NCI-H748 (cell line): Measurements from ENCODE around the gene CBLC.
"Not testable (repeated sequence)": the region's sequence is repeated elsewhere in the genome, so short reads cannot be mapped to it uniquely, and the experiment has no call there.

ENCODE experiments used
- DNase-seq: peaks from one replicate; lab custom pipeline; 2025; ENCODE audit not compliant: unreplicated experiment; lab: John Stamatoyannopoulos, UW

Gene CBLC

DNA sequence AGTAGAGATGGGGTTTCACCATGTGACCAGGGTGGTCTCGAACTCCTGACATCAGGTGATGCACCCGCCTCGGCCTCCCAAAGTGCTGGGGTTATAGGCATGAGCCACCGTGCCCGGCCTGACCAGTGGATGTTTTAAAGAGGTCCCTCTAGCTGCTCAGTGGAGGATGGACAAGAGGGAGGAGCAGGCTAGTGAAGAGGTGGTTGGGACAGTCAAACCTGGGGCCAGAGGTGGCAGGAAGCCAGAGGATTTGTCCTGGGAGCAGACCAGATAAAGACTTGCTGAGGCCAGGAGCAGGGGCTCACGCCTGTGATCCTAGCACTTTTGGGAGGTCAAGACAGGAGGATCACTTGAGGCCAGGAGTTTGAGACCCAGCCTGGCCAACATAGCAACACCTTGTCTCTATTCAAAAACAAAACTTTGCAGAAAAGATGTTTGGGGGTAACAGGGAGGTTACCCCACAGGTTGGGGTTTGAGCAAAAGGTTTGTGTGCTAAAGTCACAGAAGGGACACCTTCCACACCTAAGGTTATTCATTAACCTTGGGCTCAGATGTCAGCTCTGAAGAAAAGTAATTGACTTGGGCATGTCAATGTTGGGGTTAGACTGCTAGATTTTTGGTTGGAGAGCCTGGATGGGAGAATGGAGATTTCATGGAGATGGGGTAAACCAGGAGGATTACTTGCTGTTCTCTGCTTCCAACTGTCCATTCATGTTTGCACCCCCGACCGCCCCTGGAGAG, 40.2 kb downstream of the CBLC start:
- no peak for DNase-seq

DNA sequence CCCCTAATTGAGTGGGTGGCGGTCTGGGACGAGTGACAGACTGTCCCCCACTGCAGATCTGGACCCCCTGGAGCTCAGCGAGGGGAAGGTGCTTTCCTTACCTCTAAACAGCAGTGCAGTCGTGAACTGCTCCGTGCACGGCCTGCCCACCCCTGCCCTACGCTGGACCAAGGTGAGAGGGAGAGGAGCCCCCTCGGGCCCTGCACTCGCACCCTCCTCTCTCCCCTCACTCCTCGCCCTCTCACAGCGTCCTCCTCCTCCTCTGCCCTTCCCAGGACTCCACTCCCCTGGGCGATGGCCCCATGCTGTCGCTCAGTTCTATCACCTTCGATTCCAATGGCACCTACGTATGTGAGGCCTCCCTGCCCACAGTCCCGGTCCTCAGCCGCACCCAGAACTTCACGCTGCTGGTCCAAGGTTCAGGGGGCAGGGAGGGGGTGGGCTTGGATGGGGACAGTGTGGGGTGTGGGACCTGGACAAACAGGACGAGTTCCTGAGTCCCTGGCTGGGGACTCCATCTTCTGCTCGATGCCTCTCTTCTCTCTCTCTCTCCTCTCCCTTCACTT, 40.9 kb downstream of the CBLC start:
- no peak for DNase-seq

DNA sequence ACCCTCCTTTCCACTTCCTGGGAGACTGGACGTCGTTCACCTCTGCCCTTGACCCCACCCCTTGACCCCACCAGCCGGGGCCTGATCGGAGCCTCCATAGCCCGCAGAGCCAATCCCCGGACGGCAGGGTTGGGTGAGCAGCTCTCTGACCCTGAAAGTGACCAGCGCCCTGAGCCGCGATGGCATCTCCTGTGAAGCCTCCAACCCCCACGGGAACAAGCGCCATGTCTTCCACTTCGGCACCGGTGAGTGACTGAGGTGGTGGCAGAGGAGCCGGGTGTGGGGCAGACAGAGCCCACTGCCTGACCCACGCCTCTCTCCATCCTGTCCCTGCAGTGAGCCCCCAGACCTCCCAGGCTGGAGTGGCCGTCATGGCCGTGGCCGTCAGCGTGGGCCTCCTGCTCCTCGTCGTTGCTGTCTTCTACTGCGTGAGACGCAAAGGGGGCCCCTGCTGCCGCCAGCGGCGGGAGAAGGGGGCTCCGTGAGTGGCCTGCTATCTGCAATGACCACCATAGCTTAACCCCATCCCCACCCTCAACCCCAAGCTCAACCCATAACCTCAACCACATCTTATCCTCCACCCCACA, 41.6 kb downstream of the CBLC start:
- no peak for DNase-seq

DNA sequence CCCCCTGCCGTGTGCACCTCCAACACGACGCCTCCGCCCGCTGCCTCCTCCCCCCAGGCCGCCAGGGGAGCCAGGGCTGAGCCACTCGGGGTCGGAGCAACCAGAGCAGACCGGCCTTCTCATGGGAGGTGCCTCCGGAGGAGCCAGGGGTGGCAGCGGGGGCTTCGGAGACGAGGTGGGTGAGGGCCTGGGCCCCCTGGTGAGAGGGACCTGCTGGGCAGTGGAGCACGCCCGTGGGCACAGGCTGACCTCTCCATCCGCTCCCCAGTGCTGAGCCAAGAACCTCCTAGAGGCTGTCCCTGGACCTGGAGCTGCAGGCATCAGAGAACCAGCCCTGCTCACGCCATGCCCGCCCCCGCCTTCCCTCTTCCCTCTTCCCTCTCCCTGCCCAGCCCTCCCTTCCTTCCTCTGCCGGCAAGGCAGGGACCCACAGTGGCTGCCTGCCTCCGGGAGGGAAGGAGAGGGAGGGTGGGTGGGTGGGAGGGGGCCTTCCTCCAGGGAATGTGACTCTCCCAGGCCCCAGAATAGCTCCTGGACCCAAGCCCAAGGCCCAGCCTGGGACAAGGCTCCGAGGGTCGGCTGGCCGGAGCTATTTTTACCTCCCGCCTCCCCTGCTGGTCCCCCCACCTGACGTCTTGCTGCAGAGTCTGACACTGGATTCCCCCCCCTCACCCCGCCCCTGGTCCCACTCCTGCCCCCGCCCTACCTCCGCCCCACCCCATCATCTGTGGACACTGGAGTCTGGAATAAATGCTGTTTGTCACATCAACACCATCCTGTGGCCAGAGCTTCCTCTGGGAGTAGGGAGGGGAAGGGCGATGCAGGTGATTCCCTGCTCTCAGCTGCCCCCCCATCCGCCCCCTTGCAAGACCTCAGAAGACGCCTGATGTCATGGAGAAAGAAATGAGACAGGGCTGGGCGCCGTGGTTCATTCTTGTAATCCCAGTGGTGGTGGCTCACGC, 43.2 kb downstream of the CBLC start:
- no peak for DNase-seq

DNA sequence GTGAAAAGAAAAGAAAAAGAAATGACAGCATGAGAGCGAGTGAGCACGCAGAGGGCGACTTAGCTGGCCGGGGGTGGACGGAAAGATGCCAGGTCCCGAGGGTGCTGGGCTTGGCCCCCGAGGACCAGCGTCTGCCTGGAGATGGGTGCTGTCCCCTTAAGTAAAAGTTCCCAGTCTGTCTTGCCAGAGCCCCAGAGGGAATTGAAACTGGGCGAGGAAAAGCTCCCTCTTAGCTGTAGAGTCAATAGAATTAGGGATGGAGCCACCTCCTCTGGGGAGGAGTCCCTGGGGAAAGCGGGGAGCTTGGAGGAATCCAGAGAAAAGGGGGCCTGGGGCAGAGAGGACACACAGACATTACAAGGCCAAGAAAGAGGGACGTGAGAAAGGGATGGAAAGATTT, 44.5 kb downstream of the CBLC start:
- DNase-seq: no peak

DNA sequence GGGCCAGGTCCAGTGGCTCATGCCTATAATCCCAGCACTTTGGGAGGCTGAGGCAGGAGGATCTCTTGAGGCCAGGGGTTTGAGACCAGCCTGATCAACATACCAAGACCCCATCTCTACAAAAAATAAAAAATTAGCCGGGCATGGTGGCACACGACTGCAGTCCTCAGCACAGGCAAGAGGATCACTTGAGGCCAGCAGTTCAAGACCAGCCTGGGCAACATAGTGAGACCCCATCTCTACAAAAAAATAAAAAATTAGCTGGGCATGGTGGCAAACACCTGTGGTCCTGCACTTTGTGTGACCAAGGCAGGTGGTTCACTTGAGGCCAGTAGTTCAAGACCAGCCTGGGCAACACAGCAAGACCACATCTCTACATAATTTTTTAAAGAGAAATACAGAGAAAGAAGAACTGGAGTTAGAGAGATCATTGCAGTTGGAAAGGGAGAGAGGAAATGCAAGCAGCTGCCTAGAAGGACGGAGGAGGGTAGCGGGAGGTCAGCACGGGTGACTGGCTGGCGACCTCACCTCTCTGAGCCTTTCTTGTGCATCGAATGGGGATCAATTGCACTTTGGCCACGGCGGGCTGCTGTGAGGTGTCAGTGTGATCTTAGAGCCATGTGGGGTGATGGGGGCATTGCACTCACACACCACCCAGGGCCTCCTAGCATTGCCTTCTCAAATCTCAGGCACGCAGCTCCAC, 45.1 kb downstream of the CBLC start:
- DNase-seq: no peak

DNA sequence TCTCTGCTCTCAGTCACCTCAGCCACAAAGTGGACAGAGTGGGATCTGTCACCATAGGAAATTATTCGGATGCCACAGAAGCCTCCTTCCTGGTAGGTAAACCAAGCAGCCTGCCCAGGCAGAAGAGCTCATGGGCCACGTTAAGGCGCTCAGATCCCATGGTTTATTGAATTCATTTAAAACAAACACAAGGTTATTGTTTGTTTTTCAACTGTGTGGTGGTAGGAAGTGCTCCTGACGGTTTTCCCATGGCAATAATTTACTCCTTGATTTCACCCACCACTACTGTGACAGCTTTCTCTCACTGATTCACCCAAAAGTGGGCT, 45.6 kb downstream of the CBLC start:
- DNase-seq: no peak

DNA sequence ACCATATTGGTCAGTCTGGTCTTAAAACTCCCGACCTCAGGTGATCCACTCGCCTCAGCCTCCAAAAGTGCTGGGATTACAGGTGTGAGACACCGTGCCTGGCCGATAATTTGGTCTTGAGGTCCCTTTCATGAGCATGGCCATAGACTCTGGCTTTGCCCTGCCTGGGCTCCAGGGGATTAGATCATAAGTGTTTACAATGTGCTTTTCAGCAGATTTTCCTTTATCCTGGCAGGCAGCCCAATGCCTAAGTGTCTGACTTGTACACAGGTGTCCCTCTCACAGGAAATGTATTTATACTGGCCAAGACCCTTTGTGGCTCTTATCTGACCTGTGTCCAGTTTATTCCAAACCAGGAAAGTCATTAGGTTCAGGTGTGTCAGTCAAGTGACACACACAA, 47.1 kb downstream of the CBLC start:
- DNase-seq: peak; percentile 86

DNA sequence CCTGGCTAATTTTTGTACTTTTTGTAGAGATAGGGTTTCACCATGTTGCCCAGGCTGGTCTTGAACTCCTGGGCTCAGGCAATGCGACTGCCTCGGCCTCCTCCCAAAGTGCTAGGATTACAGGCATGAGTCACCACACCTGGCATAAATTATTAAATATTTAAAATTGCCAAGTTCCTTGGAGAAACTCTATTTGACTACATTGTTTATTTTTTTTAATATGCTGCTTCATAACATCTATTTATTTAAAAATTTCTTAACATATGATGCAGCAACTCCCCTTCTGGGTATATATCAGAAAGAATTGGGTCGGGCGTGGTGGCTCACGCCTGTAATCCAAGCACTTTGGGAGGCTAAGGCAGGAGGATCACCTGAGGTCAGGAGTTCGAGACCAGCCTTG, 55.2 kb downstream of the CBLC start:
- not testable (repeated sequence) for DNase-seq

DNA sequence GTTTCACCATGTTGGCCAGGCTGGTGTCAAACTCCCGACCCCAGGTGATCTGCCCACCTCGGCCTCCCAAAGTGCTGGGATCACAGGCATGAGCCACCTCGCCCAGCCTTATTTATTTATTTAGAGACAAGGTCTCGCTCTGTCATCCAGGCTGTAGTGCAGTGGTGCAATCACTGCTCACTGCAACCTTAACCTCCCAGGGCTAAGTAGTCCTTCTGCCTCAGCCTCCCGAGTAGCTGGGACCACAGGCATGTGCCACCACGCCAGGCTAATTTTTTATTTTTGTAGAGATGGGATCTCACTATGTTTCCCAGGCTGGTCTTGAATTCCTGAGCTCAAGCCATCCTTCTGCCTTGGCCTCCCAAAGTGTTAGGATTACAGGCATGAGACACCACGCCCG, 56.7 kb downstream of the CBLC start:
- DNase-seq: not testable (repeated sequence)

DNA sequence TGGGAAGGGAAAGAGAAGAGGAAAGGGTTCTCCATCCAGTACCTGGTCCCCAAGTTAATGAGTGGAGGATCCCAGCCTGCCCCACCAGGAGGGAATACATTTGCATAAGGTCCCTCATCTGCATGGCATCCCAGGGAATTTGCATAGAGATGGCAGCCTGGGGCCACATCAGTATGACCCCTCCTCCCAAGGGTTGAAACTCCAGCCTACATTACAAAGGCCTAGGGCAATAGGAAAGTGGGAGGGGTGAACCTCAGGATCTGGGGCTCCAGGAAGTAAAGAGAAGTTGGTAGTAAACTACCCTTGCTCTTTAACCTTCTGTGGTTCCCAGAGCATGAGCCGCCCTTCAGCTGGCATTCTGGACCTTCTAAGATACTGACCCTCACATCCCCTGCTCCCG, 61.6 kb downstream of the CBLC start:
- DNase-seq: no peak

DNA sequence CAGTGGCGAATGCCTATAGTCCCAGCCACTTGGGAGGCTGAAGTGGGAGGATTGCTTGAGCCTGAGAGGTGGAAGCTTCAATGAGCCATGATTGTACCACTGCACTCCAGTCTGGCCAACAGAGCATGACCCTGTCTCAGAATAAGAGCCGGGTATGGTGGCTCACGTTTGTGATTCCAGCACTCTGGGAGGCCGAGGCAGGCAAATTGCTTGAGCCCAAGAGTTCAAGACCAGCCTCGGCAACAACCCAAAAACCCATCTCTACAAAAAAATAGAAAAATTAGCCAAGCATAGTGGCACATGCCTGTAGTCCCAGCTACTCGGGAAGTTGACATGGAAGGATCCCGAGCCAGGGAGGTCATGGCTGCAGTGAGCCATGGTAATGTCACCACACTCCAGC, 63.1 kb downstream of the CBLC start:
- no peak for DNase-seq

DNA sequence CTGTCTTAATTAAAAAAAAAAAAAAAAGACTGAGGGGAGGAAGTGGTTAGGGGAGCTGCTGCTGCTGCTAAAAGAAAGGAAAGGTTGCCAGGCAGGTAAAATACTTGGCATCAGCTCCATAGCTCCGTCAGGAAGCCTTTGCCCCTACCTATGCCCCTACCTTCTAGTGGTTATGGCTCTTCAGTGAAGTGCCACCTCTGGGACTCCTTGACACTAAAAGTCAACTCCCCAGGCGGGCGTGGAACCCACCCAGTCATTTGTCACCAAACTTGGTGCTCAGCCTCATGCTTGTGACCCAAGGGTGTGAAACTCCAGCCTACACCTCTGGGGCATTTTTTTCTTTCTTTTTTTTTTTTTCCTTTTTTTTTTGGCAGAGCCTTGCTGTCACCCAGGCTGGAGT, 63.5 kb downstream of the CBLC start:
- DNase-seq: no peak

DNA sequence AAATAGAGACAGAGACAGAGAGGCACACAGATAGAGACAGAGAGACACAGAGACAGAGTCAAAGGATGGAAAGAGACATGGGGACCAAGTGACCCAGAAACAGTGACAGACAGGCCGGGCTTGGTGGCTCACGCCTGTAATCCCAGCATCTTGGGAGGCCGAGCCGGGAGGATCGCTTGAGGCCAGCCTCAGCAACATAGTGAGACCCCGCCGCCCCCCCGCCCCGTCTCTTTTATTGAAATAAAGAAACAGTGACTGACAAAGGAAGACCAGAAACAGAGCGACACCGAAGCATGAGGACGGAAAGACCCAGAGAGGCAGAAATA, 67.6 kb downstream of the CBLC start:
- no peak for DNase-seq

DNA sequence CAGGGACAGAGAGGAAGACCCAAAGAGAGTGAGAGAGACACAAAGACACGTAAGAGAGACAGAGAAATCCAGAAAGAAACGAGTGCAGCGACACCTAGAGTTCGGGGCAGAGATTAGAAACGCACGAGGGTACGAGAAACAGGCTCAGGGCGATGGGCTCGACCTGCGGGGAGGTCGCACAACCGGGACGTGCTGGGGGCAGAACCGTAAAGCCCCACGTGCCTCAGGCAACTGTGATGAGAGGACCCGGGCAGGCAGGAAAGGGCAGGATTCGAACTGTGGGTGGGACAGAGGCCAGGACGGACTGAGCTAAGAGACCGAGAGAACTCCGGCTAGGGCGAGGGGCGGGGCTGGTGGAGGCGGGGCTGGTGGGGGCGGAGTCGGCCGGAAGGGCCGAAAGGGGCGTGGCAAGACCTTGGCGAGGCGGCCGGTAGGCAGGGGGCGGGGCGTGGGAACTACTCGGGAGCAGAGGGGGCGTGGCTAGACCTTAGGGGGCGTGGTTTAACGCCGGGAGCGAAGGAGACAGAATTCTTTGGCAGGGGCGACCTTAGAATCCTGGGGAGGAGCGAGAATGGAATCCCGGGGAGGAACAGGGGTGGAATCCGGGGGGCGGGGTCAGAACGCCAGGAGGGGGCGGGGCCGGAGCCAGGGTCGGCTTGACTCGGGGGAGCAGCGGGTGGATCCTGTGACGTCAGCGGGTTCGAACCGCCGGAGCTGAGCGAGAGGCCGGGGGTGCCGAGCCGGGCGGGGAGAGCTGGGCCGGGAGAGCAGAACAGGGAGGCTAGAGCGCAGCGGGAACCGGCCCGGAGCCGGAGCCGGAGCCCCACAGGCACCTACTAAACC, 68.1 kb downstream of the CBLC start, which contains the start of gene NECTIN2:
NECTIN2 (plus strand) TSS at position 686 of the 843 bp plus-strand sequence. CDS start 229 bp downstream, outside the sequence.
- peak; percentile 93 for DNase-seq

DNA sequence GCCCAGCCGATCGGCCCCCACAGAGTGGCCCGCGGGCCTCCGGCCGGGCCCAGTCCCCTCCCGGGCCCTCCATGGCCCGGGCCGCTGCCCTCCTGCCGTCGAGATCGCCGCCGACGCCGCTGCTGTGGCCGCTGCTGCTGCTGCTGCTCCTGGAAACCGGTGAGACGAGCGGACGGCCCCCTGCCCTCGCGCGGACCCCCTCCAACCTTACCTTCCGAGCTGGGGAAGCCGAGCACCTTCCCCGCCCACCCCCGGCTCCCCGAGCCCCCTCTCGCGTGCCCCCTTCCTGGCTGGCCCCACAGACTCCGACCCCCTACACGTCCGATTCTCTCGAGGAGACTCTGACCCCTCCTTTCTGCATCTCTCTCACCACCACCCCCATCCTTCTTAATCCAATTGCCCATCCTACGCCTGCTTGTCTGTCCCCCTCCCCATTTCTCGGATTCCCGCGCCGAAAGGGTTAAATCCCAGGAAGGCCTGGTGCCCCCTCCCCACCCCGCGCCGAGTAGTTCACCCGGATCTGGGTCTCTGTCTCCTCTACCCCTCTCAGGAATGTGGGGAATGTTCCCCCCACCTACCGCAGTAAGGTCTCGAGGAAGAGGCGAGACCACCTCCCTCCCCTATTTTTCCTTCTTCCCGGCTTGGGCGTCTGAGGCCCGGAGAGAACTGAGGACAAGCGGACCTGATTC, 68.9 kb downstream of the CBLC start:
- peak; percentile 27 for DNase-seq

DNA sequence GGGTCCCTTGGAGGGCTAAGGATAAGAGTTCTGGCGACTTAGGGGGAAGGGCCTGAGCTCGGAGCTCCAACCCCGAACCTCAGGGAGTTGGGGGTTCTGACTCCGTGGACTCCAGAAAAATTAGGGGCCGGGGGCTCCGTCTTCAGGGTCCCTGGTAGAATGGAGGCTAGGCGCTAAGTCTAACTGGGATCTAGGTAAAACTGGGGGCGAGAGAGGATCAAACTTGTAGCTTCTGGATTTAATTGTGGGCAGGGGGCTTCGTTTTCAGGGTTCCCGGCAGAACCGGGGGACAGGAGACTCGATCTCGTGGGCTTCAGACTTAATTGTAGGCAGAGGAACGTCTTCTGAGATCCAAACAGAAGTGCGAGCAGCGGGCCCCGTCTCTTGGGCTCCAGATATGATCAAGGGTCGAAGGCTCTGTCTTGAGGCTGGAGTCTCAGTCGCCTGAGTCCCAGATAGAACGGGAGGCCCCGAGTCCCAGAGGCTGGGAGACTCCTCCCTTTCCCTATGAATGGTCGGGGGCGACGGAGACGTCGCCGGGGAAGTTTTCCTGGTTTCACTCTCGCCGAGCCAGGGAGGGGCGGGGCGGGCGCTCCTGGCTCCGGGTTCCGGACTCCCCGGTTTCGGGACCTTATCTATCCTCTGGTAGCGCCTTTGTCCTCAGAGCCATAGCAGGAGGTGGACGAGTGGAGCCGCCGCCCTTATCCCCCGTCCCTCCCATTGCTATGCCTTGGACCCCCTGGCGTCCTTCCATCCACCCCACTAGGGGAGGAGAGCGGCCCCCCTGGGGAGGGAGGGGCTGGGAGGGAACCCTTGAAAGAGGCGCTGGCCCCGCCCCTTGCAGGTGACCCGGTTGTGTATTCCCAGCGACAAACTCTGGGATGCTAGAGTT, 69.7 kb downstream of the CBLC start:
- DNase-seq: peak; percentile 68

DNA sequence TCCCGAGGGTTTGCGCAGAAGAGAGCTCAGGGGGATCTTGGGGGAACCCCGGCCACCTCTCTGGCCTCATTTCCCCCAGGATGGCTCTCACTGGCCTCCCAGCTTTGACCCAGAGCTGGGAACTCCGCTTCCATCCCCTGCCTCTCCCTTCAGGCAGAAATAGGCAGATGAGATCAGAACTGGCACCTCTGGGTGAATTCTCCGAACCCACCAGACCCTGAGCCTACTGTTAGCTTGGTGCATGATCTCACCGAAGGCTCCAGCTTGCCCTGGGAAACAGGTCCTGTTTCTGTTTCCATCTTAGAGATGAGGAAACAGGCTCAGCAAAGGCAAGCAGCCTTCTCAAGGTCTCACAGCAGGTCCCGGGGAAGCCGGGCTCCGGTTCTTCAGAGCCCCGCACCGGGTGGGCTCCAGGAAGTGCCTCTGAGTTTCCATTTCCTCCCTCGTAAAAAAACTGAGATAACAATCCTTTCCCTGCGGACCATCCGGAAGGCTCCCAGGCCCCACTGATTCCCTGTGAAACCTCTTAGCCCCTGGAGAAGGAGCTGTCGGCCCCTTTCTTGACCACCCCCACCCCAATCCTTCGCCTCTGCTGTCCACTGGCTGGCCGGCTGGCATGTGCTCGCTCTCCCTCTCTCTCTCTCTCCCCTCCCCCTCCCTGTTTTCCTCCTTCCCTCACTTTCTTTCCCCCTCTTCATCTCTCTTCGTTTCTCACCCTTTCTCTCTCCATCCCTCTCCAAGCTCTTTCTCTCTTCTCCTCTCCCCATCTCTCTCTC, 70.5 kb downstream of the CBLC start:
- DNase-seq: no peak
